LoVo (cell line): ENCODE measurements around the gene KCNQ1.

Experiments
- DNase-seq: peaks from one replicate; pipeline ENCODE4 v3.0.0-alpha.2; 2016; ENCODE audit warnings: low spot score

The KCNQ1 gene

GRCh38 chr11:2522631-2523255 lies 77.9 kb downstream of the KCNQ1 start:
- DNase-seq, result no peak

GRCh38 chr11:2523821-2524391 lies 79.1 kb downstream of the KCNQ1 start:
- DNase-seq, result no peak

GRCh38 chr11:2524446-2525165 lies 79.8 kb downstream of the KCNQ1 start:
- DNase-seq, result no peak

GRCh38 chr11:2525166-2525861 lies 80.5 kb downstream of the KCNQ1 start:
- no peak for DNase-seq

GRCh38 chr11:2525941-2526807 lies 81.4 kb downstream of the KCNQ1 start:
- no peak for DNase-seq

- DNase-seq, result no peak
Measured at GRCh38 chr11:2526808-2527381, 82.1 kb downstream of the KCNQ1 start.

GRCh38 chr11:2527621-2528291 lies 82.9 kb downstream of the KCNQ1 start:
- DNase-seq, result no peak

GRCh38 chr11:2528301-2529050 lies 83.7 kb downstream of the KCNQ1 start:
- DNase-seq, result no peak

GRCh38 chr11:2529173-2529572 lies 84.4 kb downstream of the KCNQ1 start:
- no peak for DNase-seq

- no peak for DNase-seq
Measured at GRCh38 chr11:2529636-2530035, 84.8 kb downstream of the KCNQ1 start.

- no peak for DNase-seq
Measured at GRCh38 chr11:2530131-2530854, 85.5 kb downstream of the KCNQ1 start.

GRCh38 chr11:2530855-2531200 lies 86.0 kb downstream of the KCNQ1 start:
- DNase-seq, result no peak

- DNase-seq, result peak; percentile 39
Measured at GRCh38 chr11:2531277-2531986, 86.6 kb downstream of the KCNQ1 start.

GRCh38 chr11:2531987-2532703 lies 87.3 kb downstream of the KCNQ1 start:
- no peak for DNase-seq

- DNase-seq, result peak; percentile 84
Measured at GRCh38 chr11:2532704-2533586, 88.1 kb downstream of the KCNQ1 start.

GRCh38 chr11:2533587-2534133 lies 88.9 kb downstream of the KCNQ1 start:
- peak; percentile 55 for DNase-seq
